SIG-M5 treated with dmso at 0.1 percent for 504 hours (cell line): ENCODE data around the gene SPATS2L.

Experiments used
- DNase-seq: peaks from one replicate; lab custom pipeline; 2025; ENCODE audit not compliant: unreplicated experiment; lab: John Stamatoyannopoulos, UW

SPATS2L gene

DNA sequence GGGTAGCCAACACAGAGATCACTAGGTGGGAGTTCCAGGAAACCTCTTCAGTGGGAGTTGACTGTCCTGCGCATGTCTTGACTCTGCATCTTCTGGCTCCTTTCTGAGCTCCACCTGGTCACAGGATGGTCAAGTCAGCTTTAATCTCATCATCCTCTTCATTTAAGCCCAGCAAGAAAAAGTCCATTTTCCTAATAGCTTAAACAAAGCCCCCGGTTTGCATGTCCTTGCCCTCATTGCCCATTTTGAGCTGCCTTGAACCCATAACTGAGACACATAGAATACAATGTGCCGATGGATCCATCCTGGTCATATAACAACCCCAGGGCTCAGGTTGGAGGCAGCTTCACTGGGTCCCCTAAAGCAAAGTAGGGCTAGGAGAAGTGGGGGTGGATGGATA lies 40.8 kb downstream of the SPATS2L start:
- no peak for DNase-seq

GRCh38 chr2:200348897-200349563 lies 42.5 kb downstream of the SPATS2L start:
- DNase-seq: no peak

DNA sequence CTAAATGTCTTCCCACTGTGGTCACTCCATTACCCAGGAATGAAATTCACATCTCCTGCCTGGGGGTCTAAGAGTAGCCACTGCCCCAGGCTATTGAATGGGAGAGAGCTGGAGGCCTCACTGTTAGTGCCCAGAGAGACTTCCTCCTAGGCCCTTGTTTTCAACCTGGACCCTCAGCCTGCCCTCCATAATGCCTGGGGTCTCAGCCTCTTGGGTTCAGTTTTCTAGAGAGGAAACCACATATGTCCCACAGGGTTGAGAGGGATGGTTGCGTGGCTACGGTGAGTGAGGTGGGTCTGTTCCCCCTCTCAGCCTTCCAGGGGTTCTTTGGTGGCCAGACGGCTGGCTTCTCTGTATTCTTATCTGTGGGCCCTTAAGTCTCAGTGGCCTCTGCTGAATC lies 43.4 kb downstream of the SPATS2L start:
- no peak for DNase-seq

- no peak for DNase-seq
Measured at GRCh38 chr2:200350850-200351285, 44.4 kb downstream of the SPATS2L start.

DNA sequence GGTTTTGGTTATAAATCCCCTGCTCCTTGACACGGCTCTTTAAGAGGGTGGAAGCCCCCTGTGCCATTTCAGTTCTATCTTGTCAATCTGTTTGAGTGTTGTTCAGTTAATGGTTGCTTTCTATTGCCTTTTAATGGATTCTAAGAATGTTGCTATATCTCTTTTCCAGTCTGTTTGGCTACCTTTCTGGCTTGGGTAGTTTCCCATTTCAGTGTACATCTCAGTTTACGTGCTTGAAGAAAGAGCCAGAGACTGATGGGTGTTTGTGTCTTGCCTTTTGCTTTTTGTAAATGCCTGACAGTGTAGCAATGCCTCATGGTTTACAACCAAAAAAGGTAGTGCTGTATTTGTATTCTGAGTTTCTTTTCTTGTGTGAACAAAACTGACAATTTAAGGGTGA lies 45.3 kb downstream of the SPATS2L start:
- no peak for DNase-seq

DNA sequence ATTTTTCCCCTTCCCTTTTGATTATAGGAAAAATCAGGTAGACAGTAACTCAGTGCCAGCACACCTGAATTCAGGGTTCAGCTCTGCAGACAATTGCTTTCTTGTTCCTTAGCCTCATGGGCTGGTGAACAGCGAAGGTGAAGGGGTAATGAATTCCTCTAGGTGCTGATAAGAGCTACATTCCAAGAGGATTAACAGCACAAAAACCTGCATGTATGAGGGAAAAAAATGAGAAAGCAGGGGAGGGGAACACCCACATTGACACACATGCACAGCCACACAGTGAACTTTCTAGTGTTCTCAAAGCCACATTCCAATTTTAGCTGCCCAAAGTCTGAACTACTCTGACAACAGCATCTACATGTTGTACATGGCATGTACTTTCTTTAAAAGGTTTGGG lies 46.1 kb downstream of the SPATS2L start:
- no peak for DNase-seq

GRCh38 chr2:200353120-200353519 lies 46.6 kb downstream of the SPATS2L start:
- DNase-seq: no peak

DNA sequence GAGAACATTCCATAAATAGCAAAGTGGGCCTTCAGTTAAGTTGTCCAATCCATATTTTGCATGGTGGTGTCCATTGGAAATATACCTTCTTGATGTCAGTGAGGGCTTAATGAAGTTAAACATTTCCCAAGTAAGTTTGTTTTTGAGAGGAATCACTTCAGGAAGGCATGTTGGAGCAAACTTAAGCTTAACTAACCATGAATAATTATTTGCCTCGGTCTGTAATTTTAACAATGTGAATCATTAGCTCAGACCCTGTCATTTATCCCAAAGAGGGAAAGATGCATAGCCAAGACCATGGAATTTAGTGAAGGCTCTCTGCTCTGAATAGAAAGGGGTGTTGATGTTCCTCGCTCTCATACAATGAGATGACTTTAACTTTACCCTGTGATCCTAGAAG lies 47.4 kb downstream of the SPATS2L start:
- DNase-seq: no peak

DNA sequence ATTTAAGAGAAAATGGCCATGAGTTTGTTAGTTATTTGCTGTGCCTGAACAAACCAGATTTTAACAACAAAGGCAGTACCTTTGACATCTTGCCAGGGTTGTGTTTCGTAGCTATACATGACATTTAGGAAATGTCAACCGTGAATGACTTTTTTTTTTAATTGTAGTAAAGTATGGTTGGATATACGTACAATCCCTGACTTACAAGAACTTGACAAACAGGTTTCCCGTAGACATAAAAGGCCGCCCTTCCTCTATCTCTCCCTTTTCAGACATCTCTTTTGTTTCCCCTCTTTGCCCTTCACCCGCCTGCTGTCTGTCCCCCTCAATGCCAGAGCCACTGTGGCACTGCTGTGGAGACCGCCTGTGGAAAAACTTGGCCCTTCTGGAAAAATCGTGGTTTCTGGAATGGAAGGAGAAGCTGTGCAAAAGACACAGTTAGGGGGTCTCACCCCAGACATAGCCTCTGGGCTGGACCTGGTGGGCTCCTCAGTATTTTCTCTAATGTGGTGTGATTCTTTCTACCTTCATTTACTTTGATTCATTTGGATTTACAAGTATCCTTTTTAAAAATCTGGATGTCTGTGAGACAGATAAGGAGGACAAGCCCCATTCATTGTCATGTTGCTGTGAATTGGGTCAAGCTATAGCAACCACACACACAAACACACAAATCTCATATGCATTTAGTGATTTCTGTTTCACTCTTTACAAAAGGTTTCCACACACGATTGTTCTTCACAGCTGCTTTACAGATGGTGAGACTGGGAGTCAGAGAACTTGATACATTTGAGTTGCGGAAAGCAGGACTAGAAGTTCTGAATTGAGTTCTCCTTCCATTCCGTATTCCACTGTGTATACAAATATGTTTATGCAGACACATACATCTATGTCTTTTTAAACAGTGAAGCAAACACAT lies 48.6 kb downstream of the SPATS2L start:
- no peak for DNase-seq

DNA sequence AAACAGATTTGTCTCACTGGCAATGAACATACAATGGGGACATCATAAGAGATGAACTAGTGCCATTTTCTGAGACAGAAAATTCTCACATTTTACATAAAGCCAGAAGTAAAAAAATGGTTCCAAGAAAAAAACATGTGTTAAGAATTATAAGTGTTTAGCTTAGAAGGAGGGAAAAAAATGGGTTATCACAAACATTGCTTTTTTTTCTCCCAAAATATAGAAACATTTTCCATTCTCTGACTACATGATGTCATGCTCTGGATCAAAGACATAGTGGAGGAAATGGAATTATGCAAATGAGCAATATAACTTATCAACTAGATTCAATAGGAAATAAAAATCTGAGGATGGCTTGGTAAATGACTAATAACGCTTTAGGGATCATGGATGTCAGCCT lies 49.8 kb downstream of the SPATS2L start:
- DNase-seq: no peak

DNA sequence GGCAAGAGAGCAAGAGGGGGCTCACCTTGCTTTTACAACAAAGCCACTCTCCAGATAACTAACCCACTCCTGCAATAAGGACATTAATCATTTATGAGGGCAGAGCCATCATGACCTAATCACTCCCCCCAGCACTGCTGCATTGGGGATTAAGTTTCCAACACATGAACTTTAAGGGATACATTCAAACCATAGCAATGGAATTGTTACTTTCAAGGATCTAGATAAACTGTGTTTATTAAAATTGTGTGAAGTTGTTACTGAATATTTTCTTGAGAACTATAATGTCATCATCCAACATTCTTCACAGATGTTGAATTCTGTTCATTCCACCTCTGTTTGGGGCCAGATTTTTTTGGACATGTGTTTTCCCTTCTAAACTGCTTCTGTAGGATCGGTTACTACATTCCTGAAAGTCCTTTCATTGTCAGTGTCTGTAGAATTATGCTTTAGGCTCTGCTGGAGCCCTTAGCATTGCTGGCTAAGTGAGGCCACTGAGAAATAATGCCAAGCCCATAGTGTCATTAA lies 50.4 kb downstream of the SPATS2L start:
- DNase-seq: no peak

DNA sequence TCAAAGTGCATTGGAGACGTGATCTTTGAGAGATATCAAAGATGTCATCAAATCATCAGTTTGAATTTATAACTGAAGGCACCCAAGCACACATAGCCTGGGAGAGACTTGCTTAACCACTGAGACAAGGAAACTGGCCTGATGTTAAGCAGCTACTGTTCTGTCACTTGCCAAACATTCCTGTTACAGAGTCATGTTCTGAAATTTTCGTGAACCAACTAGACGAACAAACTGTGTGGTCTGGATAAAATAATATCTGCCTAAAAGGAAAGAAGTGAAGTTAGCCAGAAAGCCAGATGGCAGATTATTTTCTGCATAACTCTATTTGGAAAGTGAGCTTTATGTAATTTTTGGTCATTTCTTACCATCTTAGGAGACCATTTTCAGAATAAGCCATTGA lies 51.4 kb downstream of the SPATS2L start:
- no peak for DNase-seq

GRCh38 chr2:200359552-200359951 lies 53.1 kb downstream of the SPATS2L start:
- DNase-seq: no peak

- DNase-seq: no peak
Measured at GRCh38 chr2:200360364-200360763, 53.9 kb downstream of the SPATS2L start.

DNA sequence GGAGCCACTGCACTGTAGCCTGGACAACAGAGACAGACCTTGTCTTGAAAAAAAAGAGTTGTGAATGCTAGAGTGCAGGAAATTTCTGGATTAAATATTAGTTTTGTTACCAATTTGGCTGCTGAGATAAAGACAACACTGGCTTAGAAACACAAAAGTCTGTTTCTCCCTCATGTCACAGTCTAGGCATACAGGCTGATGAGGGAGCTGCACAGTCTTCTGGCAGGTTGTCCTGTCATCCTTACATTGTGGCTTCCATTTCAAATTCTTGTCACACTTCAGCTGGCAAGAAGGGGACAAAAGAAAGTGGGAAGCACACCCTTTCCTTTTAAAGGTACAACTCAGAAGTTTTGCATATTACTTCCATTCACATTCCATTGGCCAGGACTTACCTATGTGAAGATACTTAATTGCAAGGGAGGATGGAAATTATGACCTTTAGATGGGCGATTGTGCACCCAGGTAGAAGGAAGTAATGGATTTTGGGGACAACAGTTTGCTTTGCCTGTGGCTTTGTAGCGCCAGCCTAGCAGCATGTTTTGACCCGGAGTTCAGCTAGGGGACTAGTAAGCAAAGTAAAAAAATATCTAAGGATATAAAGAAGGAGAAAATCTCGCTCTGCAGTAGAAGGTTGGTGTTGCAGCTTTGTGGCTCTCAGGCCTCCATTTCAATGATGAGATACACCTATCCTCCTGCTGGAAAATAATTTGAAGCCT lies 55.9 kb downstream of the SPATS2L start:
- DNase-seq: no peak

DNA sequence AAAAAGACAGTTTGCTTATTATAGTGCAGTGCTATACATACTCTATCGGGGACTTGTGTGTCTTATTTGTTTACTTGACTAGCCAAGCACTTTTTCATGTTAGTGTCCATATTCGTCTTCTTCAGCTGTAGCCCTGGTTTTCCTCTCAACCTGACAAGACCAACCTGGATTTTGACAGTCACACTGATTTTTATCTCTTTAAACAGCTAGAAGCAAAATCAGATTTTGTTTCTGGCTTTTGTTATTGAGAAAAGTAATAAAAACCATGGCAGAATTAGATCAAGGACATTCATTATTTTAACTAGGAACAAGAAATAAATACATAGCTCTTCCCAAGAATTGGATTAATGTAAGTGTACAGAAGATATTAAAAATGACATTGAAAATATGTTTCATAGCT lies 56.8 kb downstream of the SPATS2L start:
- no peak for DNase-seq

GRCh38 chr2:200364142-200364541 lies 57.6 kb downstream of the SPATS2L start:
- no peak for DNase-seq

GRCh38 chr2:200364620-200365019 lies 58.1 kb downstream of the SPATS2L start:
- no peak for DNase-seq

DNA sequence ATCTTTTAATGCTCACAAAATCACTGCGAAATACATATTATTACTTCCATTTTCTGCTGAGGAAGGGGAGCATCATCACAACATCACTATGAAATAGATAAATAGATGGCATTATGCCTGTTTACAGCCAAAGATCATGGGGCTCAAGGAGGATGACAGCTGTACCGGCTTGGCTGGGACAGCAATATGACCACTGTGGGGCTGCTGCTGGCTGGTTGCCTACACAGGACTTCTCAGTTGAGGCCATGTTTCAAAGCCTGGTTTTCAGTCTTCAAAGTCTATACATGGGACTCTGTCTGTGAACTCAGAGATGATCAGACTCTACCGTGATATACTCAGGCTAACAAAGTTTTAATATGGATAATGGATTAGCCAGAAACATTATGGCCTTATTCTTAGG lies 58.7 kb downstream of the SPATS2L start:
- DNase-seq: no peak

GRCh38 chr2:200367155-200367554 lies 60.7 kb downstream of the SPATS2L start:
- no peak for DNase-seq

GRCh38 chr2:200369886-200370285 lies 63.4 kb downstream of the SPATS2L start:
- no peak for DNase-seq

GRCh38 chr2:200373231-200373630 lies 66.7 kb downstream of the SPATS2L start:
- no peak for DNase-seq
